Measurements from ENCODE around the gene RD3L.

Gene RD3L

GRCh38 chr14:103896578-103896977 is 45.8 kb downstream of the RD3L start:
- no peak for DNase-seq (ENCODE audit: low read depth in 2 of 2)

GRCh38 chr14:103894723-103895059 is 47.6 kb downstream of the RD3L start:
- DNase-seq (ENCODE audit: low read depth in 2 of 2), result no peak

- no peak for DNase-seq (ENCODE audit: low read depth in 2 of 2)
Observed at GRCh38 chr14:103894034-103894722, 48.2 kb downstream of the RD3L start.

GRCh38 chr14:103892247-103892646 is 50.1 kb downstream of the RD3L start:
- no peak for DNase-seq (ENCODE audit: low read depth in 2 of 2)

- no peak for DNase-seq (ENCODE audit: low read depth in 2 of 2)
Observed at GRCh38 chr14:103891667-103892215, 50.6 kb downstream of the RD3L start.

- DNase-seq (ENCODE audit: low read depth in 2 of 2), result no peak
Observed at GRCh38 chr14:103890821-103891666, 51.3 kb downstream of the RD3L start.

Measured in stimulated activated CD8-positive, alpha-beta memory T cell treated with anti-CD3 and anti-CD28 coated beads, Interleukin-15, amount 100 ng/mL, for 4 hours (primary cell).